ENCODE data around the gene TMEM203. TPM values are rescaled to one million over a fixed set of nuclear protein-coding genes. Genes with fewer than 3 reads are reported as not detected.
A peak's percentile ranks its signal among the peaks of the same experiment; 100 is the strongest.

Gene TMEM203
- total and polyA plus RNA-seq, 2 of the 13 experiments (the other 11 are each of a cell fraction or from before 2014, with no cell fraction given) = 23.4 to 36.7 TPM

- TF ChIP-seq, protein P1, sequence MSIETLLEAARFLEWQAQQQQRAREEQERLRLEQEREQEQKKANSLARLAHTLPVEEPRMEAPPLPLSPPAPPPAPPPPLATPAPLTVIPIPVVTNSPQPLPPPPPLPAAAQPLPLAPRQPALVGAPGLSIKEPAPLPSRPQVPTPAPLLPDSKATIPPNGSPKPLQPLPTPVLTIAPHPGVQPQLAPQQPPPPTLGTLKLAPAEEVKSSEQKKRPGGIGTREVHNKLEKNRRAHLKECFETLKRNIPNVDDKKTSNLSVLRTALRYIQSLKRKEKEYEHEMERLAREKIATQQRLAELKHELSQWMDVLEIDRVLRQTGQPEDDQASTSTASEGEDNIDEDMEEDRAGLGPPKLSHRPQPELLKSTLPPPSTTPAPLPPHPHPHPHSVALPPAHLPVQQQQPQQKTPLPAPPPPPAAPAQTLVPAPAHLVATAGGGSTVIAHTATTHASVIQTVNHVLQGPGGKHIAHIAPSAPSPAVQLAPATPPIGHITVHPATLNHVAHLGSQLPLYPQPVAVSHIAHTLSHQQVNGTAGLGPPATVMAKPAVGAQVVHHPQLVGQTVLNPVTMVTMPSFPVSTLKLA (IDR thresholded peaks at IDR 0.05) = peak; percentile 11; the same call in 1 of the 2 replicates
- TF ChIP-seq SP2 (CRISPR knock-in tag; IDR thresholded peaks at IDR 0.05) = peak; percentile 98
- TF ChIP-seq ATAD3A (CRISPR knock-in tag; IDR thresholded peaks at IDR 0.05) = 0 out of 2 replicates have a peak, but pooled peaks have one; percentile 66
- no peak for TF ChIP-seq ZNF562 (CRISPR knock-in tag; IDR thresholded peaks at IDR 0.05; ENCODE audit: borderline replicate concordance)
- peak; percentile 91 for TF ChIP-seq YY1 (IDR thresholded peaks at IDR 0.05; ENCODE audit: insufficient read depth, insufficient replicate concordance, low read depth, low read length)
- no peak for TF ChIP-seq ZNF30 (CRISPR knock-in tag; IDR thresholded peaks at IDR 0.05)
- TF ChIP-seq MED13 (CRISPR knock-in tag; IDR thresholded peaks at IDR 0.05) = peak; percentile 79; the same call in 1 of the 2 replicates
- no peak; the same call in 1 of the 2 replicates for TF ChIP-seq SSRP1 (CRISPR knock-in tag; IDR thresholded peaks at IDR 0.05)
- TF ChIP-seq BRF2 (CRISPR knock-in tag; IDR thresholded peaks at IDR 0.05) = no peak
- peak; percentile 86 for TF ChIP-seq ZNF205 (CRISPR knock-in tag; IDR thresholded peaks at IDR 0.05)
- no peak for TF ChIP-seq ZNF775 (CRISPR knock-in tag; IDR thresholded peaks at IDR 0.05; ENCODE audit: borderline replicate concordance)
- TF ChIP-seq CENPX (CRISPR knock-in tag; IDR thresholded peaks at IDR 0.05) = no peak
- 0 out of 2 replicates have a peak, but pooled peaks have one; percentile 40 for TF ChIP-seq ZNF451 (CRISPR knock-in tag; IDR thresholded peaks at IDR 0.05)
- no peak for TF ChIP-seq ZFP36L1 (CRISPR knock-in tag; IDR thresholded peaks at IDR 0.05)
- TF ChIP-seq NFRKB (IDR thresholded peaks at IDR 0.05) = no peak
- no peak for TF ChIP-seq NR1H2 (CRISPR knock-in tag; IDR thresholded peaks at IDR 0.05; ENCODE audit: borderline replicate concordance, low read depth)
- TF ChIP-seq REPIN1 (CRISPR knock-in tag; IDR thresholded peaks at IDR 0.05; ENCODE audit: borderline replicate concordance, low read depth) = peak; percentile 54
- TF ChIP-seq PHB2 (IDR thresholded peaks at IDR 0.05; ENCODE audit: partially characterized antibody) = no peak
- peak; percentile 54; the same call in 1 of the 2 replicates for TF ChIP-seq TMF1 (CRISPR knock-in tag; IDR thresholded peaks at IDR 0.05; ENCODE audit: low read depth)
- peak; percentile 76; the same call in 1 of the 2 replicates for TF ChIP-seq KLF15 (CRISPR knock-in tag; IDR thresholded peaks at IDR 0.05; ENCODE audit: borderline replicate concordance)
- TF ChIP-seq, protein P2, sequence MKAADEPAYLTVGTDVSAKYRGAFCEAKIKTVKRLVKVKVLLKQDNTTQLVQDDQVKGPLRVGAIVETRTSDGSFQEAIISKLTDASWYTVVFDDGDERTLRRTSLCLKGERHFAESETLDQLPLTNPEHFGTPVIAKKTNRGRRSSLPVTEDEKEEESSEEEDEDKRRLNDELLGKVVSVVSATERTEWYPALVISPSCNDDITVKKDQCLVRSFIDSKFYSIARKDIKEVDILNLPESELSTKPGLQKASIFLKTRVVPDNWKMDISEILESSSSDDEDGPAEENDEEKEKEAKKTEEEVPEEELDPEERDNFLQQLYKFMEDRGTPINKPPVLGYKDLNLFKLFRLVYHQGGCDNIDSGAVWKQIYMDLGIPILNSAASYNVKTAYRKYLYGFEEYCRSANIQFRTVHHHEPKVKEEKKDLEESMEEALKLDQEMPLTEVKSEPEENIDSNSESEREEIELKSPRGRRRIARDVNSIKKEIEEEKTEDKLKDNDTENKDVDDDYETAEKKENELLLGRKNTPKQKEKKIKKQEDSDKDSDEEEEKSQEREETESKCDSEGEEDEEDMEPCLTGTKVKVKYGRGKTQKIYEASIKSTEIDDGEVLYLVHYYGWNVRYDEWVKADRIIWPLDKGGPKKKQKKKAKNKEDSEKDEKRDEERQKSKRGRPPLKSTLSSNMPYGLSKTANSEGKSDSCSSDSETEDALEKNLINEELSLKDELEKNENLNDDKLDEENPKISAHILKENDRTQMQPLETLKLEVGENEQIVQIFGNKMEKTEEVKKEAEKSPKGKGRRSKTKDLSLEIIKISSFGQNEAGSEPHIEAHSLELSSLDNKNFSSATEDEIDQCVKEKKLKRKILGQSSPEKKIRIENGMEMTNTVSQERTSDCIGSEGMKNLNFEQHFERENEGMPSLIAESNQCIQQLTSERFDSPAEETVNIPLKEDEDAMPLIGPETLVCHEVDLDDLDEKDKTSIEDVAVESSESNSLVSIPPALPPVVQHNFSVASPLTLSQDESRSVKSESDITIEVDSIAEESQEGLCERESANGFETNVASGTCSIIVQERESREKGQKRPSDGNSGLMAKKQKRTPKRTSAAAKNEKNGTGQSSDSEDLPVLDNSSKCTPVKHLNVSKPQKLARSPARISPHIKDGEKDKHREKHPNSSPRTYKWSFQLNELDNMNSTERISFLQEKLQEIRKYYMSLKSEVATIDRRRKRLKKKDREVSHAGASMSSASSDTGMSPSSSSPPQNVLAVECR (CRISPR knock-in tag; IDR thresholded peaks at IDR 0.05; ENCODE audit: borderline replicate concordance) = peak; percentile 33; the same call in 1 of the 2 replicates
- no peak for TF ChIP-seq ZNF615 (CRISPR knock-in tag; IDR thresholded peaks at IDR 0.05; ENCODE audit: borderline replicate concordance)
- no peak for TF ChIP-seq FOXP1 (IDR thresholded peaks at IDR 0.05)
- TF ChIP-seq FOXP1 (CRISPR knock-in tag; IDR thresholded peaks at IDR 0.05) = no peak
- TF ChIP-seq BCL6 (CRISPR knock-in tag; IDR thresholded peaks at IDR 0.05) = peak; percentile 43; the same call in 1 of the 2 replicates
- TF ChIP-seq SALL1 (CRISPR knock-in tag; IDR thresholded peaks at IDR 0.05) = peak; percentile 84
These were observed 35.5 kb upstream of the TMEM203 start, which contains the start of gene TUBB4B (continued) for GRCh38 chr9:137240841-137241489.
